Upper lobe of right lung (tissue), 1 donor: ENCODE results near the gene C10orf71. TPM values are rescaled to one million over a fixed set of nuclear protein-coding genes. Genes with fewer than 3 reads are reported as not detected.
A peak's percentile ranks its signal among the peaks of the same experiment; 100 is the strongest.

Experiments used
- ATAC-seq: fragments of 200-7000 bp; cut with Tn5 transposase; one replicate; pipeline ENCODE4 v1.9.1; 2020; ENCODE audit warnings: mild to moderate bottlenecking, moderate library complexity
- DNase-seq: peaks from one replicate; pipeline ENCODE4 v3.0.0-alpha.2; 2020
- H3K27ac ChIP-seq: fragments of 200-600 bp; one replicate; pipeline ENCODE4 v1.8.0; 2022
- H3K27me3 ChIP-seq: fragments of 200-600 bp; one replicate; pipeline ENCODE4 v1.8.0; 2022; ENCODE audit warnings: mild to moderate bottlenecking
- H3K36me3 ChIP-seq: fragments of 200-600 bp; one replicate; pipeline ENCODE4 v1.8.0; 2022
- H3K4me1 ChIP-seq: fragments of 200-600 bp; one replicate; pipeline ENCODE4 v1.8.0; 2022
- H3K4me3 ChIP-seq: fragments of 200-600 bp; one replicate; pipeline ENCODE4 v1.8.0; 2022; ENCODE audit warnings: mild to moderate bottlenecking
- H3K9me3 ChIP-seq: fragments of 200-600 bp; one replicate; pipeline ENCODE4 v1.8.0; 2022
- intact Hi-C: fragments of 100-400 bp; cut with DNase I; formaldehyde crosslinking; loops from one replicate; pipeline ENCODE4 v1.11.0; 2022
- total RNA-seq: library from RNA; stranded (reverse); fragmentation: NEBNext Ultra II Directional; extraction: Animal tissue kit (Norgen Biotek cat#: 25700); gene quantifications from one replicate; pipeline ENCODE4 v1.2.1, GENCODE V29; 2021
- TF ChIP-seq, protein P1 (sequence below): fragments of 200-600 bp; IDR thresholded peaks from one replicate; pipeline ENCODE4 v1.8.0; 2022; ENCODE audit warnings: antibody characterized with exemption
- donor health status: DM: no; HTN: yes; CAD: no; lungs with severe emphysema.

C10orf71 gene
- total RNA-seq, 1 donor from 2014 or later = not detected

GRCh38 chr10:49313501-49314070, 14.6 kb downstream of the C10orf71 start:
- H3K9me3 ChIP-seq = no peaks in the 10 kb centered on the region
- H3K27me3 ChIP-seq = no peaks in the 10 kb centered on the region
- intact Hi-C loops = no loop called here
- no peak overlapping the region for H3K27ac ChIP-seq
- TF ChIP-seq, protein P1, sequence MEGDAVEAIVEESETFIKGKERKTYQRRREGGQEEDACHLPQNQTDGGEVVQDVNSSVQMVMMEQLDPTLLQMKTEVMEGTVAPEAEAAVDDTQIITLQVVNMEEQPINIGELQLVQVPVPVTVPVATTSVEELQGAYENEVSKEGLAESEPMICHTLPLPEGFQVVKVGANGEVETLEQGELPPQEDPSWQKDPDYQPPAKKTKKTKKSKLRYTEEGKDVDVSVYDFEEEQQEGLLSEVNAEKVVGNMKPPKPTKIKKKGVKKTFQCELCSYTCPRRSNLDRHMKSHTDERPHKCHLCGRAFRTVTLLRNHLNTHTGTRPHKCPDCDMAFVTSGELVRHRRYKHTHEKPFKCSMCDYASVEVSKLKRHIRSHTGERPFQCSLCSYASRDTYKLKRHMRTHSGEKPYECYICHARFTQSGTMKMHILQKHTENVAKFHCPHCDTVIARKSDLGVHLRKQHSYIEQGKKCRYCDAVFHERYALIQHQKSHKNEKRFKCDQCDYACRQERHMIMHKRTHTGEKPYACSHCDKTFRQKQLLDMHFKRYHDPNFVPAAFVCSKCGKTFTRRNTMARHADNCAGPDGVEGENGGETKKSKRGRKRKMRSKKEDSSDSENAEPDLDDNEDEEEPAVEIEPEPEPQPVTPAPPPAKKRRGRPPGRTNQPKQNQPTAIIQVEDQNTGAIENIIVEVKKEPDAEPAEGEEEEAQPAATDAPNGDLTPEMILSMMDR = no peak
- peaks cover 4% of the 10 kb centered on the region for H3K4me1 ChIP-seq
- DNase-seq (no peak), ATAC-seq (no peak)
- H3K36me3 ChIP-seq = no peaks in the 10 kb centered on the region
- H3K4me3 ChIP-seq = no peak overlapping the region

- Histone ChIP-seq H3K4me3 (no peak overlapping the region), H3K36me3 (no peaks in the 10 kb centered on the region), H3K27ac (no peak overlapping the region), H3K27me3 (no peaks in the 10 kb centered on the region), H3K9me3 (no peaks in the 10 kb centered on the region), H3K4me1 (peaks cover 4% of the 10 kb centered on the region)
- TF ChIP-seq, protein P1 = no peak
- intact Hi-C loops = no loop called here
- DNase-seq (no peak), ATAC-seq (no peak)
Measured at GRCh38 chr10:49314806-49315205, 15.8 kb downstream of the C10orf71 start.

- no peak for ATAC-seq
- Histone ChIP-seq H3K27ac (no peak overlapping the region), H3K27me3 (no peaks in the 10 kb centered on the region), H3K9me3 (no peaks in the 10 kb centered on the region), H3K4me3 (no peak overlapping the region), H3K4me1 (no peaks in the 10 kb centered on the region), H3K36me3 (no peaks in the 10 kb centered on the region)
- intact Hi-C loops = no loop called here
- DNase-seq = peak; percentile 33
- TF ChIP-seq, protein P1 = no peak
Measured at GRCh38 chr10:49318028-49318427, 19.1 kb downstream of the C10orf71 start.

DNA sequence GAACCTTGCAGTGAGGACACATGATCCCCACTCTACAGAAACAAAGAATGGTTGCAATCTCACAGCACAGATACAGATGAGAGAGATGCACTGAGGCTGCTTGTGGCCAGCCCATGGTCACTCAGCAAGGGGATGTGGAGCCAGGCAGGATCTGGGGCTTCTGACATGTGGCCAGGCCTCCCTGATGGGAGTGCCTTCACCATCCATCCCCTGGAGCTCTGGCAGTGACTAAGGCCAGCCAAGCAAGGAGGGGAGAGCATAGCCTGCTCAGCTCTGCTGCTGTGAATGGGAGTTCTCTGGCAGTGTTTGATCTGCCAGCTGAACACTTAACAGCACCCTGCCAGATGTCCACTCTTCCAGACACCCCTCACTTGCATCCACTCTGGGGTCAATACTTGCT, 19.8 kb downstream of the C10orf71 start:
- intact Hi-C loops = no loop called here
- TF ChIP-seq, protein P1 = no peak
- DNase-seq (no peak), ATAC-seq (peak; percentile 12)
- no peak overlapping the region for H3K27ac ChIP-seq
- no peak overlapping the region for H3K4me3 ChIP-seq
- H3K27me3 ChIP-seq = no peaks in the 10 kb centered on the region
- no peaks in the 10 kb centered on the region for H3K36me3 ChIP-seq
- H3K4me1 ChIP-seq = no peaks in the 10 kb centered on the region
- no peaks in the 10 kb centered on the region for H3K9me3 ChIP-seq

GRCh38 chr10:49319206-49319605, 20.2 kb downstream of the C10orf71 start:
- TF ChIP-seq, protein P1 = no peak
- H3K27me3 ChIP-seq = no peaks in the 10 kb centered on the region
- no peak overlapping the region for H3K4me3 ChIP-seq
- intact Hi-C loops = no loop called here
- H3K4me1 ChIP-seq = no peaks in the 10 kb centered on the region
- ATAC-seq = no peak
- no peak for DNase-seq
- H3K36me3 ChIP-seq = no peaks in the 10 kb centered on the region
- no peaks in the 10 kb centered on the region for H3K9me3 ChIP-seq
- no peak overlapping the region for H3K27ac ChIP-seq

DNA sequence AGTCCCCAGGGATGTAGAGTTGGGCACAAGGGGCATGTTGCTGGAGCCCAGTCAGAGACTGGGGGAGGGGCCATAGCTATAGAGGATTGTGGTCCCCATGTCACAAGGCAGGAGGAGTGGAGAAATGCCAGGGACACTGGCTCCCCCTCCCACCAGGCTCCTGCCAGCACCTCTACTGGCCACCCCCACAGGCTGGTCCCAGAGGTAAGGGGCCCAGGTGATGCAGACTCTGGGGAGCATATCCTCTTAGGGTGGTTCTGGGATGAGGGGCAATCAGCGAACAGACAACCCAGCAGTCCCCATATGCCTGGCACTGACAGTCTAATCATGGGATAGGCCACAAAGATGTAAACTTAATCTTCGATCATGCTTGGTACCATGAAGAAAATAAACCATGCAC, 21.2 kb downstream of the C10orf71 start:
- Histone ChIP-seq H3K9me3 (no peaks in the 10 kb centered on the region), H3K36me3 (no peaks in the 10 kb centered on the region), H3K4me1 (no peaks in the 10 kb centered on the region), H3K4me3 (no peak overlapping the region), H3K27ac (no peak overlapping the region), H3K27me3 (no peaks in the 10 kb centered on the region)
- ATAC-seq (no peak), DNase-seq (no peak)
- TF ChIP-seq, protein P1 = no peak
- intact Hi-C loops = no loop called here
